ENCODE data around the gene AMY1B. TPM values are rescaled to one million over a fixed set of nuclear protein-coding genes. Genes with fewer than 3 reads are reported as not detected.
"Not testable (repeated sequence)": the region's sequence is repeated elsewhere in the genome, so short reads cannot be mapped to it uniquely, and the experiment has no call there.

The AMY1B gene
- polyA plus RNA-seq (2012; ENCODE audit: insufficient read length, low read depth) = not detected

GRCh38 chr1:103696110-103696509, at the start of gene AMY1B:
Gene AMY1B (minus strand): TSS chr1:103696210. CDS start chr1:103695639, 571 bp downstream.
- TF ChIP-seq SIN3A (IDR thresholded peaks at IDR 0.05; ENCODE audit: borderline replicate concordance, insufficient read depth, low read length); FOXP2 (optimal IDR thresholded peaks at IDR 0.05; ENCODE audit: borderline replicate concordance, extremely low read depth, extremely low read length, insufficient read depth); TAF1 (IDR thresholded peaks at IDR 0.05; ENCODE audit: borderline replicate concordance, insufficient read depth, low read length): not testable (repeated sequence)

- TF ChIP-seq REST (IDR thresholded peaks at IDR 0.05; ENCODE audit: insufficient read depth in 1 of 2, low read depth in 2 of 2, low read length in 2 of 2); TAF1 (IDR thresholded peaks at IDR 0.05; ENCODE audit: borderline replicate concordance, insufficient read depth, low read length); POLR2AphosphoS5 (IDR thresholded peaks at IDR 0.05; ENCODE audit: low read depth, low read length): not testable (repeated sequence)
Measured at GRCh38 chr1:103655460-103655859, 40.5 kb downstream of the AMY1B start, which contains the start of gene AMY1A. Gene AMY1A (plus strand): TSS chr1:103655760. CDS start chr1:103656331, 571 bp downstream.

All from PFSK-1 (cell line).